CD4-positive, alpha-beta T cell (primary cell): Measurements from ENCODE around the gene SLC2A9. TPM values are rescaled to one million over a fixed set of nuclear protein-coding genes. Genes with fewer than 3 reads are reported as not detected.

Source experiments
- ATAC-seq: fragments of 200-7000 bp; cut with Tn5 transposase; one replicate; pipeline ENCODE4 v1.10.0; 2022; ENCODE audit warnings: mild to moderate bottlenecking; ENCODE audit not compliant: poor library complexity
- CTCF ChIA-PET: fragments of 350-600 bp; sonication (Branson Sonifier 250); formaldehyde crosslinking; loops from one replicate; lab custom pipeline; 2021; ENCODE audit warnings: antibody characterized with exemption, inconsistent platforms; lab: Charles Lee
- POLR2A ChIA-PET: fragments of 350-600 bp; sonication (Branson Sonifier 250); formaldehyde crosslinking; loops from one replicate; lab custom pipeline; 2021; ENCODE audit warnings: antibody characterized with exemption, inconsistent platforms; lab: Charles Lee
- DNase-seq, 14 experiments: peaks; one replicate each; pipeline ENCODE4 v3.0.0-alpha.2; 2013 to 2020; ENCODE audit warnings: mixed read lengths in 2 of 14
- H3K27ac ChIP-seq, 2 donors: one replicate each; pipeline versions ENCODE4 v1.5.1 to v1.7.0; 2013; ENCODE audit warnings: low read length in 2 of 2, low read depth in 1 of 2, mild to moderate bottlenecking in 1 of 2
- H3K27me3 ChIP-seq, 2 experiments: 1 replicate in 1 of 2; 2 replicates in 1 of 2; pipeline versions ENCODE4 v1.6.1 to v1.7.0; 2013; ENCODE audit warnings: low read length in 2 of 2, control low read depth in 1 of 2, mild to moderate bottlenecking in 1 of 2, moderate library complexity in 1 of 2; ENCODE audit not compliant: insufficient read depth in 2 of 2, control insufficient read depth in 1 of 2
- H3K36me3 ChIP-seq: one replicate; pipeline ENCODE4 v1.6.1; 2013; ENCODE audit warnings: low read length, control low read depth; ENCODE audit not compliant: insufficient read depth
- H3K4me1 ChIP-seq: one replicate; pipeline ENCODE4 v1.6.1; 2013; ENCODE audit warnings: low read length, control low read depth; ENCODE audit not compliant: insufficient read depth
- H3K4me3 ChIP-seq: one replicate; pipeline ENCODE4 v1.5.1; 2013; ENCODE audit warnings: mild to moderate bottlenecking, low read length, moderate library complexity
- H3K9me3 ChIP-seq, 2 experiments: 1 replicate in 1 of 2; 2 replicates in 1 of 2; pipeline versions ENCODE4 v1.6.1 to v1.7.0; 2013; ENCODE audit warnings: low read length in 2 of 2, mild to moderate bottlenecking in 2 of 2, control low read depth in 1 of 2, moderate library complexity in 1 of 2; ENCODE audit not compliant: control insufficient read depth in 1 of 2, insufficient read depth in 1 of 2
- H3K27ac Mint-ChIP-seq: one replicate; pipeline ENCODE4 v1.8.0; 2020; ENCODE audit warnings: mixed read lengths
- H3K27me3 Mint-ChIP-seq: one replicate; pipeline ENCODE4 v1.8.0; 2021; ENCODE audit warnings: mixed read lengths
- H3K36me3 Mint-ChIP-seq: one replicate; pipeline ENCODE4 v1.8.0; 2021; ENCODE audit warnings: low read depth, mixed read lengths
- H3K4me1 Mint-ChIP-seq: one replicate; pipeline ENCODE4 v1.8.0; 2021; ENCODE audit warnings: low read depth, mixed read lengths
- H3K4me3 Mint-ChIP-seq: one replicate; pipeline ENCODE4 v1.8.0; 2020; ENCODE audit warnings: mild to moderate bottlenecking, mixed read lengths
- H3K9me3 Mint-ChIP-seq: one replicate; pipeline ENCODE4 v1.8.0; 2020; ENCODE audit warnings: mixed read lengths
- intact Hi-C, 2 experiments: fragments of 100-400 bp; cut with DNase I in 1 of 2; cut with micrococcal nuclease in 1 of 2; formaldehyde crosslinking; loops; one replicate each; pipeline versions ENCODE4 v1.15.1 to v1.9.0; 2023 to 2025; cut with DNase I, micrococcal nuclease
- total RNA-seq, 174 experiments: library from RNA in 2 of 174; stranded (reverse) in 2 of 174; gene quantifications; one replicate each; pipeline ENCODE4 v1.2.3 and lab custom pipeline; 2021 to 2026
- TF ChIP-seq, protein P1 (sequence below): fragments of 200-600 bp; IDR thresholded peaks from one replicate; pipeline ENCODE4 v1.8.0; 2022; ENCODE audit warnings: antibody characterized with exemption, mild to moderate bottlenecking

The SLC2A9 gene
- total RNA-seq, 2 experiments from 2014 or later, result 2.2 to 3.6 TPM

DNA sequence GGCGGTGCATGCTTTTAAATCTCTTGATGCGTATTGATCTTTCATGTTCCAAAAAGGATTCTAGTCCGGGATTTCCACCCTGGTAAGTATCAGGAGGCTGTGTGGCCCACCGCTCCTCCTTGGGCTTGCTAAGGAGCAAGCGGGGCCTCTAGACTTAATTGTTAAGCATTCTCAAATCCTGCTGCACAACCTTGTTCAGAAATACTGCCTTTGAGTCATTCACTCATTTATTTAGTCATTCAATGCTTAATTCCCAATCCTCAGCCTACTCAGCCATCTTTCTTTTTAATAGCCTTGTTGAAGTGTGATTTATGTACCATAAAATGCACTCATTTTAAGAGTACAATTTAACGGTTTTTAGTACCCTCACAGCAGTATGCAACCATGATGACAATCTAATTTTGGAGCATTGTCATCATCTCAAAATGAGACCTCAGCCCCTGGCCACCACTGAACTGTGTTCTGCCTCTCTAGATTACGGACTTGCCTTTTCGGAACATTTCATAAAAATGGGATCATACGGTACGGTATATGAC, 15.6 kb upstream of the SLC2A9 start:
- H3K4me1 Mint-ChIP-seq, result no peaks in the 10 kb centered on the region
- H3K9me3 Mint-ChIP-seq, result no peaks in the 10 kb centered on the region
- TF ChIP-seq, protein P1, sequence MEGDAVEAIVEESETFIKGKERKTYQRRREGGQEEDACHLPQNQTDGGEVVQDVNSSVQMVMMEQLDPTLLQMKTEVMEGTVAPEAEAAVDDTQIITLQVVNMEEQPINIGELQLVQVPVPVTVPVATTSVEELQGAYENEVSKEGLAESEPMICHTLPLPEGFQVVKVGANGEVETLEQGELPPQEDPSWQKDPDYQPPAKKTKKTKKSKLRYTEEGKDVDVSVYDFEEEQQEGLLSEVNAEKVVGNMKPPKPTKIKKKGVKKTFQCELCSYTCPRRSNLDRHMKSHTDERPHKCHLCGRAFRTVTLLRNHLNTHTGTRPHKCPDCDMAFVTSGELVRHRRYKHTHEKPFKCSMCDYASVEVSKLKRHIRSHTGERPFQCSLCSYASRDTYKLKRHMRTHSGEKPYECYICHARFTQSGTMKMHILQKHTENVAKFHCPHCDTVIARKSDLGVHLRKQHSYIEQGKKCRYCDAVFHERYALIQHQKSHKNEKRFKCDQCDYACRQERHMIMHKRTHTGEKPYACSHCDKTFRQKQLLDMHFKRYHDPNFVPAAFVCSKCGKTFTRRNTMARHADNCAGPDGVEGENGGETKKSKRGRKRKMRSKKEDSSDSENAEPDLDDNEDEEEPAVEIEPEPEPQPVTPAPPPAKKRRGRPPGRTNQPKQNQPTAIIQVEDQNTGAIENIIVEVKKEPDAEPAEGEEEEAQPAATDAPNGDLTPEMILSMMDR, result no peak
- intact Hi-C loops, result no loop called here
- no peak overlapping the region for H3K4me3 ChIP-seq
- POLR2A ChIA-PET, result no interaction called here
- no peak overlapping the region for H3K4me3 Mint-ChIP-seq
- no peaks in the 10 kb centered on the region for H3K27me3 Mint-ChIP-seq
- peaks cover 25% of the 10 kb centered on the region for H3K36me3 Mint-ChIP-seq
- peaks cover 5% of the 10 kb centered on the region for H3K4me1 ChIP-seq
- H3K36me3 ChIP-seq, result no peaks in the 10 kb centered on the region
- no peaks in the 10 kb centered on the region for H3K27me3 ChIP-seq
- H3K27ac Mint-ChIP-seq, result no peak overlapping the region
- ATAC-seq (no peak), DNase-seq (no peak)
- H3K27ac ChIP-seq, result no peak overlapping the region
- CTCF ChIA-PET, result no interaction called here
- H3K9me3 ChIP-seq, result peaks cover 0 to 1% of the 10 kb centered on the region in 2 experiments

GRCh38 chr4:10035130-10035529, 13.8 kb upstream of the SLC2A9 start:
- Mint-ChIP-seq H3K4me1 (no peaks in the 10 kb centered on the region), H3K27ac (no peak overlapping the region), H3K27me3 (no peaks in the 10 kb centered on the region), H3K9me3 (no peaks in the 10 kb centered on the region), H3K36me3 (peaks cover 12% of the 10 kb centered on the region), H3K4me3 (no peak overlapping the region)
- no peaks in the 10 kb centered on the region for H3K27me3 ChIP-seq
- ChIA-PET POLR2A (no interaction called here), CTCF (no interaction called here)
- no peak overlapping the region for H3K27ac ChIP-seq
- no peak for DNase-seq
- H3K4me1 ChIP-seq, result peaks cover 5% of the 10 kb centered on the region
- no peak overlapping the region for H3K4me3 ChIP-seq
- intact Hi-C loops, result no loop called here
- no peaks in the 10 kb centered on the region for H3K9me3 ChIP-seq
- ATAC-seq, result no peak
- no peaks in the 10 kb centered on the region for H3K36me3 ChIP-seq
- TF ChIP-seq, protein P1, result no peak

- POLR2A ChIA-PET, result no interaction called here
- H3K4me1 ChIP-seq, result peaks cover 5% of the 10 kb centered on the region
- ATAC-seq (no peak), DNase-seq (no peak)
- H3K9me3 ChIP-seq, result no peaks in the 10 kb centered on the region
- CTCF ChIA-PET, result no interaction called here
- H3K27ac Mint-ChIP-seq, result no peak overlapping the region
- no peak overlapping the region for H3K4me3 ChIP-seq
- H3K27me3 ChIP-seq, result no peaks in the 10 kb centered on the region
- H3K27me3 Mint-ChIP-seq, result no peaks in the 10 kb centered on the region
- peaks cover 7% of the 10 kb centered on the region for H3K36me3 Mint-ChIP-seq
- intact Hi-C loops, result no loop called here
- no peak overlapping the region for H3K27ac ChIP-seq
- H3K4me1 Mint-ChIP-seq, result no peaks in the 10 kb centered on the region
- TF ChIP-seq, protein P1, result no peak
- no peaks in the 10 kb centered on the region for H3K36me3 ChIP-seq
- no peaks in the 10 kb centered on the region for H3K9me3 Mint-ChIP-seq
- no peak overlapping the region for H3K4me3 Mint-ChIP-seq
Observed at GRCh38 chr4:10034612-10035104, 13.4 kb upstream of the SLC2A9 start.
